ENCODE data around the gene NLRP4.

NLRP4 gene

GRCh38 chr19:55811340-55811739 lies 25.0 kb upstream of the NLRP4 start:
- Histone ChIP-seq H3K4me3 (ENCODE audit: low read depth, low read length) (no peak overlapping the region), H3K36me3 (no peaks in the 10 kb centered on the region), H3K27me3 (peaks cover 34% of the 10 kb centered on the region), H3K9me3 (no peaks in the 10 kb centered on the region; the same call in 1 of the 2 replicates), H3K4me1 (no peaks in the 10 kb centered on the region)
- DNase-seq: no peak
- TF ChIP-seq, protein P1, sequence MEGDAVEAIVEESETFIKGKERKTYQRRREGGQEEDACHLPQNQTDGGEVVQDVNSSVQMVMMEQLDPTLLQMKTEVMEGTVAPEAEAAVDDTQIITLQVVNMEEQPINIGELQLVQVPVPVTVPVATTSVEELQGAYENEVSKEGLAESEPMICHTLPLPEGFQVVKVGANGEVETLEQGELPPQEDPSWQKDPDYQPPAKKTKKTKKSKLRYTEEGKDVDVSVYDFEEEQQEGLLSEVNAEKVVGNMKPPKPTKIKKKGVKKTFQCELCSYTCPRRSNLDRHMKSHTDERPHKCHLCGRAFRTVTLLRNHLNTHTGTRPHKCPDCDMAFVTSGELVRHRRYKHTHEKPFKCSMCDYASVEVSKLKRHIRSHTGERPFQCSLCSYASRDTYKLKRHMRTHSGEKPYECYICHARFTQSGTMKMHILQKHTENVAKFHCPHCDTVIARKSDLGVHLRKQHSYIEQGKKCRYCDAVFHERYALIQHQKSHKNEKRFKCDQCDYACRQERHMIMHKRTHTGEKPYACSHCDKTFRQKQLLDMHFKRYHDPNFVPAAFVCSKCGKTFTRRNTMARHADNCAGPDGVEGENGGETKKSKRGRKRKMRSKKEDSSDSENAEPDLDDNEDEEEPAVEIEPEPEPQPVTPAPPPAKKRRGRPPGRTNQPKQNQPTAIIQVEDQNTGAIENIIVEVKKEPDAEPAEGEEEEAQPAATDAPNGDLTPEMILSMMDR (IDR thresholded peaks at IDR 0.05; ENCODE audit: low read depth, low read length): no peak

DNA sequence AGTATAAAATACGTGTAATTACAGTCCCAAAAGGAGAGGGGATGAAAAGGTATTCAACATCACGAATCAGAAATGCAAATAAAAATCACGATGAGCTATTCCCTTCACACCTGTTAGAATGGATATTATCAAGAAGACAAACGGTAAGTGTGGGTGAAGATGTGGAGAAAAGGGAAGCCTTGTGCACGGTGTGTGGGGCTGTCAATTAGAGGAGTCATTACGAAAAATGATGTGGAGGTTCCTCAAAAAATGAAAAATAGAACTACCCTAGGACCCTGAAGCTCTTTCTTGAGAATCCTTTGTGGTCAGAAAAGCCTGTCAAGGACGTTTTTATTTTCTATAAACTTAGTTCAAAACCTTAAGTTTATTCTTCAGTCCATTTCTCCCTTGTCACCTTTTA lies 23.9 kb upstream of the NLRP4 start:
- no peaks in the 10 kb centered on the region for H3K4me1 ChIP-seq
- TF ChIP-seq, protein P1 (IDR thresholded peaks at IDR 0.05; ENCODE audit: low read depth, low read length): no peak

DNA sequence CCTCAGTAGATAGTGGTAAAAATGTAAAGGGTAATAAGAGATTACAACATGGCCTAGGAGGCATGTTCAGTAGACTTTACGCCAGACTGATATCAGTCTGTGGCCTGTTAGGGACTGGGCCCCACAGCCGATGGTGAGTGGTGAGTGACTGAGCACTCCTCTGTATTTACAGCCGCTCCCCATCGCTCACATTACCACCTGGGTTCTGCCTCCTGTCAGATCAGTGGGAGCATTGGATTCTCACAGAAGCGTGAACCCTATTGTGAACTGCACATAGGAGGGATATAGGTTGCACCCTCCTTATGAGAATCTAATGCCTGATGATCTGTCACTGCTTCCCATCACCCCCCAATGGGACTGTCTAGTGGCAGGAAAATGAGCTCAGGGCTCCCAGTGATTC lies 22.4 kb upstream of the NLRP4 start:
- TF ChIP-seq, protein P1 (IDR thresholded peaks at IDR 0.05; ENCODE audit: low read depth, low read length): no peak
- H3K4me1 ChIP-seq: no peaks in the 10 kb centered on the region
- no peak overlapping the region for H3K4me3 ChIP-seq (ENCODE audit: low read depth, low read length)
- no peaks in the 10 kb centered on the region for H3K36me3 ChIP-seq
- H3K27me3 ChIP-seq: peaks cover 47% of the 10 kb centered on the region
- DNase-seq: no peak
- H3K9me3 ChIP-seq: no peaks in the 10 kb centered on the region

More for the DNA sequence above, 23.9 kb upstream of the NLRP4 start:
- H3K36me3 ChIP-seq: no peaks in the 10 kb centered on the region
- peaks cover 39% of the 10 kb centered on the region for H3K27me3 ChIP-seq
- H3K9me3 ChIP-seq: no peaks in the 10 kb centered on the region; the same call in 1 of the 2 replicates
- DNase-seq: no peak
- H3K4me3 ChIP-seq (ENCODE audit: low read depth, low read length): no peak overlapping the region

DNA sequence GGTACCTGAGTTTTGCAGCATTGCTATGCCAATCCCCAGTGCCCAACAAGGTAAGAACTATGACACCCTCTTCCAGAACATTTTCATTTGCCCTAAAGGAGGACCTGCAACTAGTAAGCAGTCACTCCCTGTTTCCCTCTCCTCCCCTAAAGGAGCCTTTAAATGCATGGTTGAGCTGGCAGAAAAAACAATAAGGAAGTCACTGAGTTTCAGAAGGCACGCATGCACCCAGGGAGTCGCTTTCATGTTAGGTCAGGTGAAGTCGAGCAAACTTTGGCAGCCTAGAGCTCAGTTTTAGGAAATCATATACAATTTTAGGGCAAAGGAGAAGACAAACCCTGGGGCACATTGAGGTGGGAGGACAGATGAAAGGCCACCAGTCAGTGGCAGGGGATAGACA lies 16.3 kb upstream of the NLRP4 start:
- H3K36me3 ChIP-seq: no peaks in the 10 kb centered on the region
- no peak for DNase-seq
- peaks cover 25% of the 10 kb centered on the region for H3K27me3 ChIP-seq
- no peaks in the 10 kb centered on the region for H3K9me3 ChIP-seq
- no peak overlapping the region for H3K4me3 ChIP-seq (ENCODE audit: low read depth, low read length)
- TF ChIP-seq, protein P1 (IDR thresholded peaks at IDR 0.05; ENCODE audit: low read depth, low read length): no peak
- H3K4me1 ChIP-seq: no peaks in the 10 kb centered on the region

DNA sequence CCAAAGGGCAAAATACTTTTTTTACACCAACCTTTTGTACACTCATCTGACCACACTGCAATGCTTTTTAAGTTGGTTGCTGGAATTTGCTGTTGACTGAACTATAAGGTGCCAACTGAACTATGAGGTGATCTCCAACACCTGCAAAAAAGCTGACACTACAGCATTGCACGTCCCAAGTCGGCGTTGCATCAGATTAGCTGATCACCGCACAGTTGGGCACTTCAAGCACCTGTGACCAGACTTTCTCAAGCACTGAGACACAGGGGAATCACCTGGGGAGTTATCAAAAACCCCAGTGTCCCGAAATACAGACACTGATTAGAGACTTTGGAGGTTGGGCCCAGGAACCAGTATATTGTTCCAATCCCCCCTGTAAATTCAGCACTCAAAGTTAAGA lies 5.7 kb upstream of the NLRP4 start:
- Histone ChIP-seq H3K9me3 (no peaks in the 10 kb centered on the region), H3K27me3 (peaks cover 10% of the 10 kb centered on the region; the same call in 1 of the 2 replicates), H3K4me3 (ENCODE audit: low read depth, low read length) (no peak overlapping the region), H3K4me1 (no peaks in the 10 kb centered on the region), H3K36me3 (no peaks in the 10 kb centered on the region)
- TF ChIP-seq, protein P1 (IDR thresholded peaks at IDR 0.05; ENCODE audit: low read depth, low read length): no peak
- DNase-seq: no peak

DNA sequence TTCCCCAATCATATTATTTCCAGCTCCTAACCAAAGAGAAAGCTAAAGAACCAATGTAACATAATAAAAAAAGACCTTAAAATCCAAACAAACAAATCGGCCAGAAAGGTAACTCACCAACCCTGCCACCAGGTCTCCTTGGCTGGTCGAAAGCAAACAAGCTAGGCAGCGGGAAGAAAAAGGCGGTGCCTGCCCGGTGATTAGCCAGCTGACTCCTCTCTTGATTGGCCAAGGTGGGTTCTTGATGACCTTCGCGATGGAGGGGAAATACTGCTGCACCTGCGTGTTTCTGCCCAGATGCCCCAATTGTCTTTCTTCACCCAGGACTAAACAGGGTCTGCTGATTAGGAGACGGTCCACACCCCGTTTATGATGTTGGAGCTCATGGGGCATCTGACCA lies 4.5 kb upstream of the NLRP4 start, which contains the start of gene NLRP11:
NLRP11 (minus strand) TSS at position 154 of the 400 bp plus-strand sequence. CDS start 13,825 bp downstream, outside the sequence.
- Histone ChIP-seq H3K9me3 (no peaks in the 10 kb centered on the region), H3K4me1 (no peaks in the 10 kb centered on the region)
- no peak for DNase-seq

More for the DNA sequence above, 4.5 kb upstream of the NLRP4 start, which contains the start of gene NLRP11:
- Histone ChIP-seq H3K27me3 (peaks cover 10% of the 10 kb centered on the region; the same call in 1 of the 2 replicates), H3K4me3 (ENCODE audit: low read depth, low read length) (no peak within 1 kb of the TSS), H3K36me3 (no peaks in the 10 kb centered on the region)
- TF ChIP-seq, protein P1 (IDR thresholded peaks at IDR 0.05; ENCODE audit: low read depth, low read length): no peak
